HG02642 (cell line): ENCODE data around the gene LMTK2.

Experiments
- ATAC-seq: cut with Tn5 transposase; IDR thresholded peaks from one replicate; pipeline ENCODE4 v1.9.1; 2021; ENCODE audit warnings: mild to moderate bottlenecking; ENCODE audit not compliant: unreplicated experiment, poor library complexity

LMTK2 gene

GRCh38 chr7:98199131-98199530 lies 92.5 kb downstream of the LMTK2 start:
- no peak for ATAC-seq

GRCh38 chr7:98200364-98200763 lies 93.7 kb downstream of the LMTK2 start:
- ATAC-seq, result peak; percentile 46

- ATAC-seq, result peak; percentile 93
These were observed 95.9 kb downstream of the LMTK2 start for GRCh38 chr7:98202367-98203195.

- ATAC-seq, result peak; percentile 37
These were observed 96.8 kb downstream of the LMTK2 start for GRCh38 chr7:98203261-98203963.

GRCh38 chr7:98203964-98204605 lies 97.4 kb downstream of the LMTK2 start:
- ATAC-seq, result no peak

- no peak for ATAC-seq
These were observed 98.0 kb downstream of the LMTK2 start for GRCh38 chr7:98204670-98205069.

GRCh38 chr7:98205162-98205845 lies 98.6 kb downstream of the LMTK2 start:
- ATAC-seq, result no peak

- ATAC-seq, result no peak
These were observed 100.0 kb downstream of the LMTK2 start for GRCh38 chr7:98206451-98207330.

- ATAC-seq, result no peak
These were observed 102.7 kb downstream of the LMTK2 start for GRCh38 chr7:98209166-98209920.

GRCh38 chr7:98210513-98211220 lies 104.0 kb downstream of the LMTK2 start:
- ATAC-seq, result no peak

- peak; percentile 44 for ATAC-seq
These were observed 104.6 kb downstream of the LMTK2 start, which contains the start of gene BHLHA15 for GRCh38 chr7:98211221-98211675. Gene BHLHA15 (plus strand): TSS chr7:98211439. CDS start chr7:98212310, 871 bp downstream.

GRCh38 chr7:98211676-98212531 lies 105.2 kb downstream of the LMTK2 start:
- peak; percentile 3 for ATAC-seq

GRCh38 chr7:98212532-98213041 lies 105.9 kb downstream of the LMTK2 start:
- ATAC-seq, result no peak

GRCh38 chr7:98213296-98213887 lies 106.7 kb downstream of the LMTK2 start:
- no peak for ATAC-seq

- ATAC-seq, result no peak
These were observed 107.5 kb downstream of the LMTK2 start for GRCh38 chr7:98213888-98214810.
